Measurements from ENCODE around the gene EFHC1. TPM values are rescaled to one million over a fixed set of nuclear protein-coding genes. Genes with fewer than 3 reads are reported as not detected.

Gene EFHC1
- total and polyA plus RNA-seq, 7 donors, result 1.8 to 38.5 (median 15.9) TPM

DNA sequence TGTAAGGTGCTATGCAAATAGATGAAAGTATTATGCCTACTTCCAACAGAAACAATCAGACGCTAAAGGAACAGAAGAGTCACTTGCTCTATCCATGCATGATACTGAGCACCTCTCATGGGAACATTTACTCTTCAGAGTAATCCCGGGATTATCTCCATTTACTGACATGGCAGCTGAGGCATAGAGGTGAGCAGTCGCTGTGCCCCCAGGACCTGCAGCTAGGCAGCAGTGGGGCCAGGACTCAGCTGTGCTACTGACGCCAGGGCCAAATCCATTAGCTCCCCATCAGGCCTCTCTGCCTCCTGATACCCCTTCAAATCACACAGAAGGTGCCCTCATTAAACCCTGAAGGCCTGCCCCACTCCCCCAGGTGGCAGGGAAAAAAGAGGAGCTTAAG lies 104.8 kb downstream of the EFHC1 start:
- no peaks in the 10 kb centered on the region for H3K27me3 ChIP-seq
- WGBS, 2 donors, result 95 to 97% methylated on average over 4 of the region's 4 CpGs
- intact Hi-C loops (cut with DNase I), result no loop called here
- no peak overlapping the region for H3K27ac ChIP-seq
- no peak for DNase-seq
- H3K4me1 ChIP-seq, result peaks cover 0 to 26% (median 20%) of the 10 kb centered on the region in 4 donors
- no peak overlapping the region for H3K4me3 ChIP-seq
- no peaks in the 10 kb centered on the region for H3K9me3 ChIP-seq
- H3K36me3 ChIP-seq, result peaks cover 0 to 3% (median 0%) of the 10 kb centered on the region in 4 donors
- TF ChIP-seq, protein P1, sequence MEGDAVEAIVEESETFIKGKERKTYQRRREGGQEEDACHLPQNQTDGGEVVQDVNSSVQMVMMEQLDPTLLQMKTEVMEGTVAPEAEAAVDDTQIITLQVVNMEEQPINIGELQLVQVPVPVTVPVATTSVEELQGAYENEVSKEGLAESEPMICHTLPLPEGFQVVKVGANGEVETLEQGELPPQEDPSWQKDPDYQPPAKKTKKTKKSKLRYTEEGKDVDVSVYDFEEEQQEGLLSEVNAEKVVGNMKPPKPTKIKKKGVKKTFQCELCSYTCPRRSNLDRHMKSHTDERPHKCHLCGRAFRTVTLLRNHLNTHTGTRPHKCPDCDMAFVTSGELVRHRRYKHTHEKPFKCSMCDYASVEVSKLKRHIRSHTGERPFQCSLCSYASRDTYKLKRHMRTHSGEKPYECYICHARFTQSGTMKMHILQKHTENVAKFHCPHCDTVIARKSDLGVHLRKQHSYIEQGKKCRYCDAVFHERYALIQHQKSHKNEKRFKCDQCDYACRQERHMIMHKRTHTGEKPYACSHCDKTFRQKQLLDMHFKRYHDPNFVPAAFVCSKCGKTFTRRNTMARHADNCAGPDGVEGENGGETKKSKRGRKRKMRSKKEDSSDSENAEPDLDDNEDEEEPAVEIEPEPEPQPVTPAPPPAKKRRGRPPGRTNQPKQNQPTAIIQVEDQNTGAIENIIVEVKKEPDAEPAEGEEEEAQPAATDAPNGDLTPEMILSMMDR (IDR thresholded peaks at IDR 0.05), result no peak
- TF ChIP-seq POLR2AphosphoS5 (IDR thresholded peaks at IDR 0.05), result no peak
- TF ChIP-seq POLR2A (IDR thresholded peaks at IDR 0.05), result no peak
- no peak for TF ChIP-seq EP300 (IDR thresholded peaks at IDR 0.05)

- no peaks in the 10 kb centered on the region for H3K9me3 ChIP-seq
- TF ChIP-seq POLR2A (IDR thresholded peaks at IDR 0.05) (no peak), EP300 (IDR thresholded peaks at IDR 0.05) (no peak), POLR2AphosphoS5 (IDR thresholded peaks at IDR 0.05) (no peak)
- TF ChIP-seq, protein P1 (IDR thresholded peaks at IDR 0.05), result no peak
- no peak for DNase-seq
- no peaks in the 10 kb centered on the region for H3K27me3 ChIP-seq
- peaks cover 0 to 20% (median 13%) of the 10 kb centered on the region in 4 donors for H3K4me1 ChIP-seq
- H3K4me3 ChIP-seq, result no peak overlapping the region
- intact Hi-C loops (cut with DNase I), result no loop called here
- 84 to 92% methylated on average over 4 of the region's 4 CpGs for WGBS, 2 donors
- no peak overlapping the region for H3K27ac ChIP-seq
- H3K36me3 ChIP-seq, result peaks cover 0 to 8% (median 0%) of the 10 kb centered on the region in 4 donors
These were observed 106.5 kb downstream of the EFHC1 start for GRCh38 chr6:52526634-52527033.

DNA sequence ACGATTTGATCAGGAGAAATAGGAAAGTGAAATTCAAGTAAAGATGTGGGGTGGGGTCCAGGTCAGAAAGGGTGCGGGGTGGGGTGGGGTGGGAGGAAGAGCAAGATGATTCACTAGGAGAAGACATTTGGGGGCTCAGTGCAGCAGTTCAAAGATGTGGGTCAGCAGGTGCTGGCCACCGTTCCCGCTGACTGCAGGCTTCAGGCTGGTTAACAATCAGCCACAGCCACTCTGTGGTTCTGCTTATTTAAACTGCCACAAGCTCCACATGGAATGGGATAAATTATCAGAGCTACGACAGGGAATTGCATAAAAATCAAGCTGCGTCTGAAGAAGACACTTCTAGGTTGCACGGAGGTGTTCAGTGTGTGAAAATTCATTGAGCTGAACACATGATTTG lies 107.3 kb downstream of the EFHC1 start:
- peaks cover 0 to 12% (median 5%) of the 10 kb centered on the region in 4 donors for H3K4me1 ChIP-seq
- intact Hi-C loops (cut with DNase I), result no loop called here
- TF ChIP-seq POLR2A (IDR thresholded peaks at IDR 0.05) (no peak), EP300 (IDR thresholded peaks at IDR 0.05) (no peak), POLR2AphosphoS5 (IDR thresholded peaks at IDR 0.05) (no peak)
- TF ChIP-seq, protein P1 (IDR thresholded peaks at IDR 0.05), result no peak
- H3K9me3 ChIP-seq, result no peaks in the 10 kb centered on the region
- H3K4me3 ChIP-seq, result no peak overlapping the region
- DNase-seq, result no peak
- no peak overlapping the region for H3K27ac ChIP-seq
- 94 to 96% methylated on average over 7 of the region's 7 CpGs for WGBS, 2 donors
- peaks cover 0 to 8% (median 0%) of the 10 kb centered on the region in 4 donors for H3K36me3 ChIP-seq
- H3K27me3 ChIP-seq, result no peaks in the 10 kb centered on the region

GRCh38 chr6:52529311-52529710 lies 109.2 kb downstream of the EFHC1 start:
- 86 to 90% methylated on average over 8 of the region's 8 CpGs for WGBS, 2 donors
- no peak for DNase-seq
- intact Hi-C loops (cut with DNase I), result no loop called here

More at GRCh38 chr6:52529311-52529710, 109.2 kb downstream of the EFHC1 start:
- Histone ChIP-seq H3K4me3 (no peak overlapping the region), H3K4me1 (peaks cover 0 to 5% (median 0%) of the 10 kb centered on the region in 4 donors), H3K27ac (no peak overlapping the region), H3K9me3 (no peaks in the 10 kb centered on the region), H3K27me3 (no peaks in the 10 kb centered on the region), H3K36me3 (peaks cover 0 to 10% (median under 1%) of the 10 kb centered on the region in 4 donors)
- TF ChIP-seq, protein P1 (IDR thresholded peaks at IDR 0.05), result no peak
- no peak for TF ChIP-seq POLR2AphosphoS5 (IDR thresholded peaks at IDR 0.05)
